OCI-M1 (cell line): Measurements from ENCODE around the gene NR4A3.
"Not testable (repeated sequence)": the region's sequence is repeated elsewhere in the genome, so short reads cannot be mapped to it uniquely, and the experiment has no call there.

Experiments
- DNase-seq: peaks from one replicate; lab custom pipeline; 2025; lab: John Stamatoyannopoulos, UW

NR4A3 gene

DNA sequence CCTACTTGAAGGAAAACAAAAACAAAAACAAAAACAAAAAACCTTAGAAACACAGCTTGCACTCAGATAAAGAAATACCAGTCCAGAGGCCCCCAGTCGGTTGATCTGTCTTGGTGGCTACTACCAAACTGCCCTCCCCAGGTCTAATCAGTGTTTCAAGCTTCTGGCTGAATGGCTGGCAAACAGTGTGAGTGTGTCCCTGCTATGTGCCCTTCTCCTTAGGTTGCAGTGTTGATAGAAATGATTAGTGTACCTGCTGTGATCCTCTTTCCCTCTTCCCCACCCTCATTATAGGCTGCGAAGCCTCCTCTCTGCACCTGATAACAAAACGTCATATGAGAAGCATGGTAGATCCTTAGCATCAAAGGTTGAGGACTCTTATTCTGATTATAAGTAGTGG is 12.8 kb downstream of the NR4A3 start:
- DNase-seq: no peak

DNA sequence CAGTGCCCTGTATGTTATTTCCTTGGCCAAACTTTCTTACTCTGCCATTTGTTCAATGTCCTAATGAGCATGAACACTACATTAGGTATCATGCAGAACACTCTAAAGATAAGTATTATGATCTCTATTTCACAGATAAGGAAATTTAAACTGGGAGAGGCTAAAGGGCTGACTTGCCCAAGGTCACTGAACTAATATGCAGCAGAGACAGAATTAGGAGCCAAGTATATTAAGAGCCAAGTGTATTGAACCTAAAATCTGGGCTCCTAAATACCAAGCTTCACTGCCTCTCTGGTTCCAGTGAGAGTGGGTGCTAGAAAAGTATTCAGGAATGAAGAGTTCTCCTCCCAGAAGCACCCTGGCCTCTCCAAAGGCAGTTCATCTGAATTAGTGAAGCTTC is 13.5 kb downstream of the NR4A3 start:
- DNase-seq: no peak

DNA sequence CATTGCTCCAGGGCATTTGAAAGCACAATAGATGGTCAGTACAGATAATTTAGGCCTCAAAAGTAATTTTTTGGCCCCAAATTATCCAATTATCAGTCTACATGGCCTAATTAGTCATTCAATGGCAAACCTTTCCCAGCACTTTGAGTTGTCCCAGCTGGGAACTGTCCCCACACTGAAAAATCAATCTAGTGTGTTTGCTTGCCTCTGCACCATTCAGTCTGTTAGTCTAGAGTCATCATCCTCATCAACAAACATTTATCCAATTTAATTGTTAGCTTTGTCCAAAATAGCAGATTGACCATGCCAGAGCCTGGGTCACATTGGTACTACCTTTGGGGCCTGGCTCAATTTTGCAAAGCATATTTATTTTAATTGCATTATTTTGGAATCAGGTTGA is 13.9 kb downstream of the NR4A3 start:
- DNase-seq: no peak

DNA sequence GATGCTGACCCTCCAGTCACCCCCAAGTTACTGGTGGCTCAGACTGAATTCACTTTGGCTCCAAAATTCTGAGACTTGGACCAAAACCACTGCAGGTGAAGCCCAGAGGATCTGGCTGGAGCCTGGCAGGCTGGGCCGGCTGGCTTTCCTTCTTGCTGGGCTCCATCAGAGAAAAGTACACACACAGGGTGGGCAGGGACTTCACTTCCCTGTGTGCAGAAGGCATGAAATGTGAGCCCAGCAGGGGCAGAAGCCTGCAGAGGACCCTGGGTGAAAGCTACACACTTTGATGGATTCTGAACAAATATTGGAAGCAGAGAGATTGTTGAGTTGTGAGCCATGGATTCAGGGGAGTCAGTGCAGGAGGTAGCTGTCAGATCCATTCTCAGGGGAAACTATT is 18.4 kb downstream of the NR4A3 start:
- no peak for DNase-seq

DNA sequence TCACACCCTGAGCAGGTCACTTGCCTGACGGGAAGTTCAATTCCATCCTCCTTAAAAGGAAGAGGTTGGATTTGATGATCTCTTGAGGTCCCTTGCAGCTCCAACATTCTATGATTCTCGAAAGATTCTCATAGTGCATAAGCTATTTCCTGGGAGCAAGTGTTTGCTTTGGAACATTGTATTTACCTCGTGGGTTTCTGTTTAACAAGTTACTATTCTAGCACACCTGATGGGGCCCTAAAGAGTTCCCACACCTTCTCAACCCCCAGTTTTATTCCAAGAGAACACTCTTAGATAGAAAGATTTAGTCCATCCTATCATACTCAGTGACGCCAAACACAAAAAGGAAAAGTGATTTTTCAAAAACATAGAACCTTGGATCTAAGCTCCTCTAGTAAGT is 23.4 kb downstream of the NR4A3 start:
- DNase-seq: no peak

DNA sequence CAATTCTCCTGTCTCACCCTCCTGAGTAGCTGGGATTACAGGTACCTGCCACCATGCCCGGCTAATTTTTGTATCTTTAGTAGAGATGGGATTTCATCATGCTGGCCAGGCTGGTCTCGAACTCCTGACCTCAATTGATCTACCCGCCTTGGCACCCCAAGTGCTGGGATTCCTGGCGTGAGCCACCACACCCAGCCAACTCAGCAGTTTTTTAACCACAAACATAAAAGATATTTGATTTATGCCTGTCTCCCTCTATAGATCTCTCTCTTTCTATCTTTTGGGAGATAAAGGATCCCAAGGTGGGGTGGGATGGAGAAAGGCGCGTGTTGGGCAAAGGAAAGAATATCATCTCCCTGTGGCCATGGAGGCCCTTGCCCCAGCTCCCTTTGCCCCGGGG is 26.8 kb downstream of the NR4A3 start:
- no peak for DNase-seq

DNA sequence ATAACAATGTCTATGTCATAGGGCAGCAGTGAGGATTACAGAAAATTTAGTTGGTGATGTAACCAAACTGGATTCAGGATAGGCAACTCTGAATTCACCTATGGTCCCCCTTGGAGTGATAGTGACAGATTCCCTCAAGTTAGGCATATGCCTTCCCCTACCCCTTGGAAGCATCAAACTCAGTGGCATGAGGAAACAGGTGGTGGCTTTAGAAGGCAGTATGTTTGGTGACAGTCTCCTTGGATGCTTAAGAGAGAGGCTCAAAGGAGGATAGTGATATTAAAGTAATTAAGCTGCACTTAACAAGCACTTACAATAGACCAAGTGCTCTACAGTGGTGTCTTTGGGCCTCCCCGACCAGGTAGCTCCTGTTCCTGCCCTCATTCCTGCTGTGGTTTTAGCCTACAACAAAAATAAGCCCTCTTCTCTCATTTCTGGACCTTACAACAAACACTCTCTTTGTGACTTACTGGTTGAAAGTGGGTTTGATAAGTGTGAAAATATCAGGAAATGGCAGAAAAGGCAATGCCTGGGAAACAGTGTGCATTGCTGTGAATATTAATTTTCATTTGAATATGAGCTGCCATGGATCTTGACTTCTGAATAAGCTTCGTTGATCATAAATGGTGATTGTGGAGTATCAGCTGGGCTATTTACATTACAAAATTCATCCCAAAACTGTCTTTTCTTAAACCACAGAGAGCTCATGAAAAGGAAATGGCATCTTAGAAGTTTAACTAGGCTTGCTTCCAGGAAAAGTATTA is 29.2 kb downstream of the NR4A3 start:
- no peak for DNase-seq

DNA sequence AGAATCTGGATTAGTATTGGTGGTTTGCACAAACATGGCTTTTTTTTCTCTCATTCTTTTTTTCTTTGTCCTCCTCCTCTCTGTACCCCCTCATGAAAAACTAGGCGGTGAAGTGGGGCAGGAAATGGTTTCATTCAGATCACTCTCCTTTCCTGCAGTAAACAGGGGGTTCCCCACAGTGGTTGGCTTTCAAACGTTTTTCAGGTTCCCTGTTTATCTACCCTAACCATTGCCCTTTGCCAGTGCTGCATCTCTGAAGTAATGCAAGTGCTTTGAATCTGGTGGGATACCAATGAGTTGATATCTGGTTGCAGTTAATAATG is 29.8 kb downstream of the NR4A3 start:
- no peak for DNase-seq

DNA sequence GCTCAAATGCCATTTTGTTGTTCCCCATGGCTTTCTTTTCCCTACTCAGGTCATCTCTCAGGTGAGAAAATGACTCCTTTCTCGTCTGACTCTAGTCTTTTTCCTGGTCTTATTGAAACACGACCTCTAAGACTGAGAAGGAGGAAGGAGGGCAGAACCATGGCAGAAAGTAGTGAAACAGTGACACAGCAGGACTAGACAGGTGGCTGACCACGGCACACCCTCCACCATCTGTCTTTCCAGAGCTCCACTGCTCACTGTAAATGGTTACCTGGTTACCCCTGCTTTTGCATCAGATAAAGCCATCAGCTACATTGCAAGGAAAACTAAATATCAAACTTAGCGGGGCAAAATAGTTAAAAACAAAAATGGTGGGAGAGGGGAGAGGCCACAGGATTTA is 30.9 kb downstream of the NR4A3 start:
- no peak for DNase-seq

DNA sequence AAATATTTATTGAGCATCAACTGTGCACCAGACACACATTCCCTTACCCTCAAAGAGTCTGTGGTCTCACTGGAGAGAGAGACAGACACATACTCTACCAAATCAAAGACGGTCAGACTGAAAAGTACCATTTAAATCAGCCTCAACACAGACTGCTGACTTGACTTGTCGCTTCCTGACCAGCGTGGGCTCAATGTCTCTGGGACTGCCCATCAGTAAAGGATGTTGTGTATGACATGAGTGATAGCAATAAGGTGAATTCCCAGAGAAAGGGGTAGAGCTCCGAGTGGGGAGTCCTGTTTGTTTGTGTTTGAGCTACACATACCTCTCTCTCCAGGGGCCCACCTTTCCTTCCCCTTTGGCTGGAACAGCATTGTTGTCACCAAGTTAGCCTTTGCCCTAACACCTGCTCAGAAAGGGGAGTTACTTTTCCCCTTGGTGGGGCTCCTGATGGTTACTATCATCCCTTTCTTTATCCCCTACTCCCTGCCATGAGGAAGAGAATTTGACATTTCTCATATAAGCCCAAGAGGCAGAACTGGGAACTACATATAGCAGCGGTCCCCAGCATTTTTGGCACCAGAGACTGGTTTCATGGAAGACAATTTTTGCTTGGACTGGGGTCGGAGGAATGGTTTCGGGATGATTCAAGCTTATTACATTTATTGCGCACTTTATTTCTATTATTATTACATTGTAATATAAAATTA is 33.9 kb downstream of the NR4A3 start:
- DNase-seq: no peak

DNA sequence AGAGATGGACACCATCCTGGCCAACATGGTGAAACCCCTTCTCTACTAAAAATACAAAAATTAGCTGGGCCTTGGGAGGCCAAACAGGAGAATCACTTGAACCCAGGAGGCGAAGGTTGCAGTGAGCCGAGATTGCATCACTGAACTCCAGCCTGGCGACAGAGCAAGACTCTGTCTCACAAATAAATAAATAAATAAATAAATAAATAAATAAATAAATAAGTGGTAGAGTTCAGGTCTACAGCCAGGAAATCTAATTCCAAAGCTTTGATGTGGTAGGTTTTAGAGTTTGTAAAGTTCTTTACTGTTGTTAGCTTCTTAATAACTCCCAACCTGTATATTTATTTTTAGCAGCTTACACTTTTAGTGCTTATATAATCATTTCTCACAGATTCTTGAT is 35.9 kb downstream of the NR4A3 start:
- not testable (repeated sequence) for DNase-seq

DNA sequence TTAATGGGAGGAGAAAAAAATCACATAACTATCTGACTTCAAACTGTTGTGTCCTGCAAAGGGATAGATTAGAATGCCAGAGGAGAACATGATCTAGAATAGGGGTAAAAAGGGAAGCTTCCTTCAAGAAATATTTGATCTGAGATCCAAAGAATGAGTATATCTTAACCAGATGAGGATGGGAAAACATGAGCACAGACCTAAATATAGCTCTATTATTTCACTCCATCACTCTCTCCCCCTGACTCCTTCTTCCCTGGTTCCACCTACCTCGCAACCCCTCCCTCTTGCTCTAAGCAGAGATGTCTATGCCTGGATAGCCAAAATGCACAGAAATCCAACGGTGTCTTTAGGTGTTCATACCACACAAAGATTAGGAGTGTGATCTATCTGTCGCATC is 36.4 kb downstream of the NR4A3 start:
- peak; percentile 8 for DNase-seq

DNA sequence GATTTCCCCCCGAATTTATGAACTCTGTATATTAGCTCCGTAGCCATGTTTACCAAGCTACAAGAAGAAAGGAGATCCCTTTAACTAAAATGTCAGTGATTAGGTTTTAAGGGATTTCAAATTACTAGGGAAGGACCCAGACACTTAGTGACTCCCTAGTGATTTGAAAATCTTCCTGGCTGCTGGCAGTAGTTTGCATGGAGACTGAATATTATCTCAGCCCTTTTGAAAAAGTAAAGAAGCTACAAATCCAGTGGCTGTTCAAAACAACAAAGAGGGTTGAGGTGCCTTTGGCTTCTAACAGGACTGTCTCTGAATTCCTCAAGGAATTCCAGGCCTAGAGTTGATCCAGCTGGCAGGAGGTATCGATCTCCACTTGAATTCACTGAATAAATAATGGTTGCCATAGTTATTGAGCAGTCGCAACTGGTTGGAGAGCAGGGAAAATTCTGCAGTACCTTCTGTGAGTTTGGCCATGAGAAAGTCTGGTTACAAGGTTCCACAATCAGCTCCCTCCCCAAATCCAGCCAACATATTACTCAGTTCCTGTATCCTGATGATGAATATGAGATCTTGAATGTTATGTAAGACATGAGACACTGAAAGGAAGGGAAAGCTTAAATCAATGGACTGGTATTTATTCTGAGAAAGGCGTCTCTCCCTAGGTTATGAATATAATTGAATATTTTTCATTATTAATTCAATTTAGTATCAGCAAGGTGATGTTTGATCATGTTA is 37.7 kb downstream of the NR4A3 start:
- DNase-seq: no peak

DNA sequence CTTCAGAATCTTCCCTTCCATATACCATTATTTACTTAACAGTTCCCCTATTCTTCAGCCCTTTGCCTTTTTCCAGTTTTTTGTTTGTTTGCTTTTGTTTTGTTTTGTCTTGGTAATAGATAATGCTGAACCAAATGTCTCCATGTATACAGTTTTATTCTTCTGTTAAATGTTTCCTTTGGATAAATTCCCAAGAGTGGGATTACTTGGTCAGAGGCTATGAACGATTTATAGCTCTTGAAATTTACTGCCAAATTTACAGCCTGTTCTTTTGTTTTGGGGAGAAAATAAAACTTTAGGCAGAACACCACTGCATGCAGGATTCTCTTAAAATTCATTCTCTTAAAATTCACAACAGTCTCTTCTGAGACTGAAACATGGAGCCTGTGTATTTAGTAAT is 38.6 kb downstream of the NR4A3 start:
- DNase-seq: no peak

DNA sequence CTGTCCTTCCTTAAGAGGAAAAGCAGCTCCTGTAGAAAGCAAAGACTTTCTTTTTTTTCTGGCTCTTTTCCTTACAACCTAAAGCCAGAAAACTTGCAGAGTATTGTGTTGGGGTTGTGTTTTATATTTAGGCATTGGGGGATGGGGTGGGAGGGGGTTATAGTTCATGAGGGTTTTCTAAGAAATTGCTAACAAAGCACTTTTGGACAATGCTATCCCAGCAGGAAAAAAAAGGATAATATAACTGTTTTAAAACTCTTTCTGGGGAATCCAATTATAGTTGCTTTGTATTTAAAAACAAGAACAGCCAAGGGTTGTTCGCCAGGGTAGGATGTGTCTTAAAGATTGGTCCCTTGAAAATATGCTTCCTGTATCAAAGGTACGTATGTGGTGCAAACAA is 42.3 kb downstream of the NR4A3 start:
- DNase-seq: no peak

DNA sequence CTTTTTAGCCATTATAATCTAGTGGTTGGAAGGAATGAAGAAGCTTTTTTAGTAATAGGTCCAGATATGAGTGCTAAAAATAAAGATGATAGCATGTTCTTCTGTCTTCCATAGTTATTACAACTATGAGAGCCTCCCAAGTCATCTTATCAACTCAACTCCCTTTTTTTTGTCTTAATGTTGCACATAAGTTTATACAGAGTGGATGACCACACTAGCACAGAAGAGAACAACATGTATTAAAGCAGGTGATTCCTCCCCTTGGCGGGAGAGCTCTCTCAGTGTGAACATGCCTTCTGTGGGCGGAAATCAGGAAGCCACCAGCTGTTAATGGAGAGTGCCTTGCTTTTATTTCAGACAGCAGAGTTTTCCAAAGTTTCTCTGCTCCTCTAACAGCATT is 44.7 kb downstream of the NR4A3 start:
- DNase-seq: no peak

DNA sequence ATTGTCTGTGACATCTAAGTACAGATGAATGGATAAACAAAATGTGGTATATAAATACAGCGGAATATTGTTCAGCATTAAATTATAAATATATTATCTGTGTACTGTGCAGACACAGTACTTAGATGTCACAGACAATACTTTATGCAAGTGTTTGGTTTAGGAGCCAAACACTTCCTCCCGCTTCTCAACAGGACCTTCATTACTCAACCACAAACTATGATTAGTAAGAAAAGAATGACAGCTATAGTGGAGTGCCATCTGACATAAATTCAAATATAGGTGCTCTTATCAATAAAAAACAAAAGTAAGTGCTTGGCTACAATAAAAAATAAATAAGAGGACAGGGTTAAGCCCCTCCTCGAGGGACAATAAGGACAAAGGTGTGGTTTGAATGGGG is 45.9 kb downstream of the NR4A3 start:
- DNase-seq: no peak

DNA sequence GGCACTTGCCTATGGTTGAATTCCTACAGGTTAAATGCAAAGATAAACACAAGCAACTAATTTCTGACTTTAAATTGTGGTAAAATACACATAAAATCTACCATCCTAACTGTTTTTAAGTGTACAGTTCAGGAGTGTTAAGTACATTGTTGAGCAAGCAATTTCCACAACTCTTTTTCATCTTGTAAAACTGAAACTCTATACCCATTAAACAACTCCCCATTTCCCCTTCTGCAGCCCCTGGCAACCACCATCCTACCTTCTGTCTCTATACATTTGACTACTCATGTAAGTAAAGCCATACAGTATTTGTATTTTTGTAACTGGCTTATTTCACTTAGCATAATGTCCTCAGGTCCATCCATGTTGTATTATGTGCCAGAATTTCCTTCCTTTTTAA is 46.3 kb downstream of the NR4A3 start:
- DNase-seq: no peak

DNA sequence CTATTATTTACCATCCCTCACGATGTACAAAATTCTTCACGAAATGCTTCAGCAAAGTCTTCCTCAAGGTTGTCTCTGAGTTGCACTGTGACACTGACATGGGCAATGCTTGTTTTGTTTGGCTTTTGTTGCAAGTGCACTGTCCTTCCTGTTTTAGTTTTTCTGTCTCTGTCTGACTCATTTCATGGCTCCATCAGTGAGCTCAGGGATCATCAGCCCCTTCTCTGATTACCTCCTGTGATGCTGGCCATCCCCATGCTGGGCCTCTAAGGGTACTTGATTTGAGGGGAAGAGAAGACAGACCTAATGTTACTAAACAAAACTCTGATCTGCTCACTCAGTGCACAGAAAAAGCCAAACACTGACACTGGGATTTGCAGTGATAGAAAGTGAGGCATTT is 47.2 kb downstream of the NR4A3 start:
- no peak for DNase-seq

DNA sequence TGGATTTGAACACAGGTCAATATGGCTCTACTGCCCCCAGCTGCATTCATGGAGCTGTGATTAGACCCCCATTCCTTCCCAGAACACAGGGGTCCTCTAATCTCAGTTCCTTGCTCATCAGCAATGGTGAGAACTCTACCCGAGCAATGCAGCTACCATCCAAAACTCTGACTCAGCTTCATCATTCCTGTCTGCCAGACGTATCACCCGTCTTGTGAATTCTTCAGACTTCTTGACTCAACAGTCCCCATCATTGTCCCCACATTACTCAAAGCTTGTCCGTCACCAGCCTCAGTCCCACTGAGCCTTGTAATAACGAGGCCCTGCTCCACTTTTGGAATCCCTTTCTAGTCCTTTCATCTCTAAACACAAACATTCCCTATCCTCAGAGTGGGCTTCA is 48.4 kb downstream of the NR4A3 start:
- no peak for DNase-seq

DNA sequence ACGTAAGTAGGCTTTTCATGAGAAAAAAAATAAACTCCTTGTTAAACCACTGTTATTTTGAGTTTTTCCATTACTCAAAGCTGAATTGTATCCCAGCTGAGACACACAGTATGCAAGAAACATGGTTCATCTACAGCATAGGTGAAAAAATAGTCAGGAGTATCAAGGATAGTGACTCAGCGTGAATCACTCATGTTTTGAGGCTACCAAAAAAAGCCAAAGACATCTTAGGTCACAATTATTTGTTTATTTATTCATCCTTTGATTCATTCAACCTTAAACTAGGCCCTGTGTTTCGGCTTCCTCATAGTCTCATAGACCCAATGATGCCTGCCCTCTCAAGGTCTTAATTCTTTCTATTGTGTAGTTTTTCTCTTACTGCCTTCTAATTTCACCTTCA is 51.8 kb downstream of the NR4A3 start:
- no peak for DNase-seq

DNA sequence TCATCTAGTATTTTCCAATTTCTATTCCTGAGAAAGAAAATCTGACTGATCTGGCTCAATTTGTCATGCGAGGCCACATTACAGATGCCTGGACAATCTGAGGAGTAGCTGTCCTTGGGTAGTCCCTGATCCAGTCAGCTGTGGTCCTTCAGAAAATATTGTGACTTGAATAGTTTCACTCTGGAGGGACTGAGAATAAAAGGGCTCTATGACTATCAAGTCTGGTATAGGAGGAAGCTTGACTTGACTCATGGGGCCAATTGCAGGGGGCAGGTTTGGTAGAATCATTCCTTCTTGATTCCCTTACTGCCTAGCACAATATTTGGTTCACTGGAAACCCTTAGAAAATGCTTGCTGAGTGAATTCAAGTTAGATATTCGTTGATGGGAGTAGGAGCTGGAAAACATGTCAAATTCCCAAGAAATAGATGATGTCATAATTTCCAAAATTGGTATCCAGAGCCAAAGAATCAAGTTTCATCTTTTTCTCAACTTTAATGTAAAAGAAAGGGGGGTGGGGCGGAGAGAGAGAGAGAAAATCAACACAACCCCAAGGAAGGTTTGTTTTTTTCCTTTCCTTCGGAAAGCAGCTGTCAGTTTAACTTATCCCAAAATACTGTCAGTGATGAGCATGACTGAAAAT is 52.4 kb downstream of the NR4A3 start:
- no peak for DNase-seq

DNA sequence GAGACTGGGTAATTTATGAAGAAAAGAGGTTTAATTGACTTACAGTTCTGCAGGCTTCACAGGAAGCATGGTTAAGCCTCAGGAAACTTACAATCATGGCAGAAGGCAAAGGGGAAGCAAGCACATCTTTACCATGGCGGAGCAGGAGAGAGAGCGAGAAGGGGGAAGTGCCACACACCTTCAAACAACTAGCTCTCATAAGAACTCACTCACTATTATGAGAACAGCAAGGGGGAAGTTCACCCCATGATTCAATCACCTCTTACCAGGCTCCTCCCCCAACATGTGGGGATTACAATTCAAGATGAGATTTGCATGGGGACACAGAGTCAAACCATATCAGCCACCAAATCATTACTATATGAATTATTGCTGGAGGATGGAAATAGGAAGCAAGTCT is 54.5 kb downstream of the NR4A3 start:
- DNase-seq: no peak
